HG03521 (cell line): ENCODE data around the gene PRR29.
"Not testable (repeated sequence)": the region's sequence is repeated elsewhere in the genome, so short reads cannot be mapped to it uniquely, and the experiment has no call there.

Source experiments
- ATAC-seq: cut with Tn5 transposase; IDR thresholded peaks from one replicate; pipeline ENCODE4 v1.9.1; 2021; ENCODE audit warnings: mild to moderate bottlenecking, moderate library complexity; ENCODE audit not compliant: unreplicated experiment

Gene PRR29

GRCh38 chr17:63995626-63996025 is 2.5 kb upstream of the PRR29 start:
- ATAC-seq, result no peak

GRCh38 chr17:63996430-63997182 is 1.5 kb upstream of the PRR29 start:
- ATAC-seq, result no peak

GRCh38 chr17:63997341-63998048 is 656 bp upstream of the PRR29 start:
- no peak for ATAC-seq

- ATAC-seq, result no peak
These were observed 849 bp downstream of the PRR29 start for GRCh38 chr17:63998721-63999679.

- no peak for ATAC-seq
These were observed 1.8 kb downstream of the PRR29 start for GRCh38 chr17:63999680-64000531.

GRCh38 chr17:64001091-64001579 is 3.0 kb downstream of the PRR29 start:
- ATAC-seq, result no peak

- no peak for ATAC-seq
These were observed 3.8 kb downstream of the PRR29 start for GRCh38 chr17:64001763-64002529.

GRCh38 chr17:64002658-64003525 is 4.7 kb downstream of the PRR29 start:
- no peak for ATAC-seq

- no peak for ATAC-seq
These were observed 5.5 kb downstream of the PRR29 start for GRCh38 chr17:64003526-64004121.

- no peak for ATAC-seq
These were observed 6.1 kb downstream of the PRR29 start for GRCh38 chr17:64004218-64004770.

GRCh38 chr17:64004903-64005733 is 7.0 kb downstream of the PRR29 start:
- ATAC-seq, result no peak

GRCh38 chr17:64005734-64006167 is 7.6 kb downstream of the PRR29 start:
- no peak for ATAC-seq

- ATAC-seq, result no peak
These were observed 8.4 kb downstream of the PRR29 start for GRCh38 chr17:64006361-64007088.

GRCh38 chr17:64007089-64007837 is 9.1 kb downstream of the PRR29 start:
- ATAC-seq, result not testable (repeated sequence)

GRCh38 chr17:64007838-64008282 is 9.7 kb downstream of the PRR29 start:
- no peak for ATAC-seq
